HG03342 (cell line): ENCODE measurements around the gene RPS6KA5.

ENCODE experiments used
- ATAC-seq: cut with Tn5 transposase; IDR thresholded peaks from one replicate; pipeline ENCODE4 v1.9.1; 2021; ENCODE audit warnings: mild to moderate bottlenecking, moderate library complexity; ENCODE audit not compliant: unreplicated experiment

The RPS6KA5 gene

DNA sequence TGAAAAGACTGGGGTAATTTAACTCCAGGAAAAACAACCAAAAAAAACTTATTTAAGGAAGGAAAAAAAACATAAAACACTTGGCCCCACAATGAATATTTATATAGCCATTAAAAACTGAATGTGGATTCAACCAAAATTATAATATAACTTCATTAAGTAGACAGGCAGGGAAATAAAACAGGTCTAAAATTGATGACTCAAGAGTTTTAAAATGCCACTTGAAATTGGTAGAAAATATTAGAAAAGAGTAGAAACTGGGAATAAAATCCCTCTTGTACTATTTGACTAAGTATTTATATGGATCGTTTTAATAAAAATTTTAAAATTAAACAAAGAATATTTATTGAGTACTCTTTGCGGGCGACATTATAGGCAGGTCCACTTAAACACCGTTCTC lies 28.8 kb downstream of the RPS6KA5 start:
- no peak for ATAC-seq

- no peak for ATAC-seq
Measured at GRCh38 chr14:91029456-91030217, 30.8 kb downstream of the RPS6KA5 start.

DNA sequence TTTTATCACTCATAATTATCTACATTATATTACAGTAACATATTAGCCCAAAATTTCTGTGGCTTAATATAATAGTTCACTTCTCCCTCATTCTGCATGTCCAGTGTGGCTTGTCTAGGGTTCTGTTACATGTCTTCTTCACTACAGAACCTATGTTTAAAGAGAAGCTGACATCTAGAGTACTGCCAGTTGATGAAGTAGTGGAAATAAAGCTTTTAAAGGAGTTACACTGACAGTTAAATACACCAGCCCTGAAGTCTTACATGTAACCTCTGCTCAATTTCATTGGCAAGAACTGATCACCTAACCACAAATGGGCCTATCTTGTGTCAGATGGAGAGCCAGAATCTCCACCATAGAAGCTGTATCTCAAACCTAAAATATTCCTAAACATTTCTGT lies 32.9 kb downstream of the RPS6KA5 start:
- no peak for ATAC-seq

DNA sequence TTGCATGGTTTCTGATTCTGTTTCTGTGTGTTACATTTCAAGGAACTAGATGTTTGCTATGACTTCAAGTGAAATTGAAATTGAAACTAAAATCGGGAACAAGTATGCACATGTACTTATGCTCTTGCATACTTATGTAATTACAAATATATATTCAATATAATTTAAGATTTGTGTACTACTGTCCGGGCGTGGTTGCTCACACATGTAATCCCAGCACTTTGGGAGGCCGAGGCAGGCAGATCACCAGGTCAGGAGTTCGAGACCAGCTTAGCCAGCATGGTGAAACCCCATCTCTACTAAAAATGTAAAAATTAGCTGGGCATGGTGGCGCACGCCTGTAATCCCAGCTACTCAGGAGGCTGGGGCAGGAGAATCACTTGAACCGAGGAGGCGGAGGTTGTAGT lies 37.8 kb downstream of the RPS6KA5 start:
- ATAC-seq, result peak; percentile 94

- peak; percentile 54 for ATAC-seq
Measured at GRCh38 chr14:91021991-91022621, 38.3 kb downstream of the RPS6KA5 start.

DNA sequence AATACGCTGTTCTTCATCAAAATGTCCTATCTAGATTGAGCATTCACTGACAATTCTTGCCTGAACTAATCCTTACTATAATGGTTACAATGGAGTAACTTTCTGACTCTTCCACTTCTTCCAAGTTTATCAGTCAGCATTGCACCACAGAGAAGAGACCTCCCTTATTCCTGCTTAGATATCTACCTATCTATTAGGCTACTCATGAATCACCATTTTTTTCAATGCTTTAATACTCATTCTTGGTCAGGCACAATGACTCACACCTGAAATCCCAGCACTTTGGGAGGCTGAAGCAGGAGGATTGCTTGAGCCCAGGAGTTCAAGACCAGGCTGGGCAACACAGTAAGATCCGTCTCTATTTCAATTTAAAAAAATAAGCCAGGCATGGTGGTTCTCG lies 39.3 kb downstream of the RPS6KA5 start:
- ATAC-seq, result no peak

DNA sequence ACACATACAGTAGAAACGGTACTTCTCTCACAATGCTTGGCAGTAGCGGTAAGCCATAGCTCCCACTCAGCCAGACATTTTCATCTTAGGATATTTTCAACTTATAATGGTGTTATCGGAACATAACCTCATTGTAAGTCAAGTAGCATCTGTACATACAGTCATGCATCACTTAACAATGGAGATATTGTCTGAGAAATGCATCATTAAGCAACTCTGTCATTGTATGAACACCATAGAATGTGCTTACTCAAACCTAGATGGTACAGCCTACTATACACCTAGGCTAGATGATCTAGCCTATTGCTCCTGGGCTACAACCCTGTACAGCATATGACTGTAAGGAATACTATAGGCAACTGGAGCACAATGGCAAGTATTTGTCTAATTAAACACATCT lies 40.8 kb downstream of the RPS6KA5 start:
- no peak for ATAC-seq

DNA sequence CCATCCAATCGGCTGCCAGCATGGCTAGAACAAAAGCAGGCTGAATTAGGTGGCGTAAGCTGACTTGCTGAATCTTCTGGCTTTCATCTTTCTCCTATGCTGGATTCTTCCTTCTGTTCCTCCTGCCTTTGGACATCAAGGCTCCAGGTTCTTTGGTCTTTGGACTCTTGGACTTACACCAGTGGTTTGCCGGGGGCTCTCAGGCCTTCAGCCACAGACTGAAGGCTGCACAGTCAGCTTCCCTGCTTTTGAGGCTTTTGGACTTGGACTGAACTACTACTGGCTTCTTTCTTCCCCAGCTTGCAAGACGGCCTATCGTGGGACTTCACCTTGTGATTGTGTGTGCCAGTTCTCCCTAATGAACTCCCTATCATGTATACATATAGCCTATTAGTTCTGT lies 42.0 kb downstream of the RPS6KA5 start:
- ATAC-seq, result no peak

- ATAC-seq, result no peak
Measured at GRCh38 chr14:91016800-91017410, 43.5 kb downstream of the RPS6KA5 start.

DNA sequence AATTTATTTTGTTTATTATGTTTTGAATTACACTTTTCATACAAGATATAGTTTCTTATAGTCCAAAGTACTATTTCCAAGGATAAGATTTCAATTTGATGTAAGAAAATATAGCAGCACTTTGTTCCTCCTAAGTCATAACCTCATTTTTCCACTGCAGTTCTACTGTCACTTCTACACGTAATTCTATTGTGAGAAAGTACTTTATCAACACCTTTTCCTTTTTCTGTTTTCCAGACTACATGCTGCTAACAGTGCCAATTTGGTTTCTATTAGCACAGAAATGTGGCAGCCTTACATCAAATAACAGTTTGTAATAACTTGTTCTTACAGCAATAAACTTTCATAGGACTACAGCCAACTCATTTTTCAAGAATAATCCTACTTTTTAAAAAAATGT lies 45.0 kb downstream of the RPS6KA5 start:
- no peak for ATAC-seq

DNA sequence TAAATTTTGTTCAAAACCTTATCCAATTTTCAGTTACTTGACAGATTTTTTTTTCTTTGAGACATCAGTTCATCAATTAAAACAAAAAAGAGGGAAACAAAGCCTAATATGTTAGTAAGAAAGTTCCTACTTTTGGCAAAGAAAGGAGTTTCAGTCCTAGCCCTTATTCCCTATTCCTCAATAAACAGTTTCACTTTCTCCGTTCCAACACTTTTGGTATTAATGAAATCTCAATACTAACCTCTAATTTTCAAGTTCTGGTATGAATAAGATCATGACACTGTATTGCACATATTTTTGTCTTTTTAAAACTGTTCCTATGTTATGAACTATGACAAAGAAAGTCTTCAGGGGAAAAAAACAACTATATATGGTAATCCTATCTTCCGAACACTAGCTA lies 48.4 kb downstream of the RPS6KA5 start:
- no peak for ATAC-seq

DNA sequence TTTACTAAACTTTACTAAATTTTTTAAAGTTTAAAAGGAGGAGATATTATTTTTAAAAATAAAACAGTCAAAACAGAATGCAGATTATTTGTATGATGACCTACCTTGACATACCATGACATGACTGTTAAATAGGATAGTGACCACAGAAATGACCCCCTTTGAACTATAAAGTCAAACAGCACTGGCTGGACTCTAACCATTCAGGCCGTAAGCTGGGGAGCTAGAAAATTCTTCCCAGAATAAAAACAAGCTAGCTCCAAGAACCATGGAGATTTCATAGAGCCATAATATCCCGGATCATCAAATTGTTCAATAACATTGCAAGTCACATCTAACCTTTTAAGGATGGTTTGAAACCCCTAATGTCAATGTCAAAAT lies 50.3 kb downstream of the RPS6KA5 start:
- no peak for ATAC-seq

DNA sequence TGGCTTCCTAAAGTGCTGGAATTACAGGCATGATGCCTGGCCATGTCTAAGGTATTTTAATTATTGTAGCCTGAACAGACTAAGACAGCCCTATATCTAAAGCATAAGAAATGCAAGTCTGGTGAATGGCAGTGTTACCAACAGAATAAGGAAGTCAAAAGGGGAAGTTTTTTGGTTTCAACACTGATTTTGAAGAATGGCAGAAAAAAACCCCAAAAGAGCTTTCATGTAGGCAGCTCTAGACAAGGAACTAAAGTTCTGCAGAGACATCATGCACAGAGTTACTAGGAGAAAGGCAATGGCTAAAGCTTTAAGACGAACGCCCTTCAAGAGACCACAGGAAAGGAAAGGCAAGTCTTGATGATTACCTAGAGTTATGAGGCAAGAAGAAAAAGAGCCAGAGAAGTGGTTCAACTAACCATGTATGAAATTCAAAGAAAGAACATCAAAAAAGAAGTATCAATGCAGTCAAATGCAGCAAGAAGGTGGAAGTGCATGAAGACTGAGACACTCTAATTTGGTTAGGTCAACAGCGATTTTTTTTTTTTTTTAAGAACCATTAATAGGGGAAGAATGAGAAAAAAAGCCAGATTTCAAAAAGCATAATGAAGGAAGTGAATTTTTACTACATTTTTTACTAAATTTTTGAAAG lies 50.8 kb downstream of the RPS6KA5 start:
- ATAC-seq, result peak; percentile 91

DNA sequence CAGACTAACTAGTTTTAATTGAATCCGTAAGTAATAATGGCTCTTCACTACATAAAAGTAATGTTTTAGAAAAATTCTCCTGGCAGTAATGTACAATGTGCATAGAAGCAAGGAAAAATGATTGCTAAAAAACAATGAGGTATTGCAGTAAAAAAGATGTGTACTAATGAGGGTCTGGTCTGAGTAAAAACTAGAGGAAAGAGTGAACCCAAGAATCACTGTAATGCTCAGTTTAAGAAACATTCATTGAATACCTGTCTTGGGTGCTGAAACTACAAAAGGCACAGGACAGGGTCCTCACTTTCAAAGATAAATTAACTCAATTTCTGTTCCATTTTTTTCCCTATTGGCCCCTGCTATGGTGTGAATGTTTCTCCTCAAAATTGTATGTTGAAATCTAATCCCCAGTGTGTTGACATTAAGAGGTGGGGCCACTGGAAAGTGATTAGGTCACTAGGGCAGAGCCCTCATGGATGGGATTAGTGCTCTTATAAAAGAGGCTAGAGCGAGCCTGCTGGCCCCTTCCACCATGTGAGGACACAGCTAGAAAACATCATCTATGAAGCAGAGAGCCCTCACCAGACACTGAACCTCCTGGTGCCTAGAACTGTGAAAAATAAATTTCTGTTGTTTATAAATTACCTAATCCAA lies 51.6 kb downstream of the RPS6KA5 start:
- no peak for ATAC-seq

GRCh38 chr14:91005716-91006115 lies 54.7 kb downstream of the RPS6KA5 start:
- ATAC-seq, result no peak

DNA sequence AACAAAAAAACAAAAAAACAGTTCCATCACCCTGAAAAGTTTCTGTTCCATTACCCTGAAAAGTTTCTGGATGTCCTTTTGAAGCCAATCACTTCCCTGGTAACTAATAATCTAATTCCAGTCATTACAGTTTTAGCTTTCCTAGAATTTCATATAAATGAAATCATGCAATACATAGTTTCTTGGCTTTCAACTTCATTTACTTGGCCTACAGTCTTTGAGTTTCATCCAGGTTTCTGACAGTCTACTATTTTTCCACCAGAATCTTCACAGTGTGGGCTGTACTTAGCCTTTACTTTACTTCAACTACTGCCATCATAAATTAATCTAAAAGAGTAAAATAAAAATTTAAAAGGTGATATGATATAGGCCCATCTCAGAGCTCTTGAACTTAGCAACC lies 55.5 kb downstream of the RPS6KA5 start:
- no peak for ATAC-seq

DNA sequence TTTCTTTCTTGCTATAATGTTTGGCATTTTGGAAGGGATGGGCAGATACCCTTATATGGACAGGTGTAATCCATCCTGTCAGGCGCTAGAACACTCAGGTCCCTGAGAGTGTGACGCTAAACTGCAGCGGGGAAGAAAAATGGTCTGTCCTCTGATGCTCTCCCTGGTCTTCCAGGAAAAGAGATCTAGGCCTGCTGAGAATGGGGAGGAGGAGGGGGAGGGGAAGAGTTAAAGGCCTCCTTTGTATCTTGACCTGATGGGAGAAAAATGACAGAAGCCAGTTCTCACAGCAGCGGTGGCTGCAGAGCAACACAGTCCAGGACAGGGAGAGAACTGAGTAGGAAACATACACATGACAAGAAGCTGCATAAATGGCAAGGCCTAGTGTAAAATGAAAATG lies 61.1 kb downstream of the RPS6KA5 start:
- ATAC-seq, result no peak

DNA sequence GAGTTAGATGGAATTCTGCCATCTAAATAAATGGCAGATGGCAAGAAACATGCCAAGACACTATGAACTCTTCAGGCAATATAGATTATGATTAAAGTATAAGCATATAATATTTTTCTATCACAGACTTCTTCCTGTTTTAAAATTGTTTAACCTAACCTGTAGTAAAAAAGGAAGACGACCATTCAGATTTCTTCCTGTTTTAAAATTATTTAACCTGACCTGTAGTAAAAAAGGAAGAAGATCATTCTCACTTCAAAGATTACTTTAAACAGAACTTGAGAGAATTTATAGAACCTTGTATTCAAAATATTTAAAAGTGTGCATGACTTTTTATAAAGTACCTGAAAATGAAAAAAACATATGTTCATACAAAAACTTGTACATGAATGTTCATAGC lies 63.5 kb downstream of the RPS6KA5 start:
- no peak for ATAC-seq

DNA sequence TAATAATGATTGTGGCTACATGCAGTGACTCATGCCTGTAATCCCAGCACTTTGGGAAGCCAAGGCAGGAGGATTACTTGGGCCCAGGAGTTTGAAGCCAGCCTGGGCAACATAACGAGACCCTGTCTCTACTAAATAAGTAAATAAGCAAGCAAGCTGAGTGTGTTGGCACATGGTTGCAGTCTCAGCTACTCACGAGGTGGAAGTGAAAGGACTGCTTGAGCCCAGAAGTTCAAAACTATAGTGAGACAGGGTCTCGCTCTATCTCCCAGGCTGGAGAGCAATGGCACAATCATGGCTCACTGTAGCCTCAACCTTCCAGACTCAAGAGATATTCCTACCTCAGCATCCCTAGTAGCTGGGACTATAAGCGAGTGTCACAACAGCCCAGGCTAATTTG lies 64.7 kb downstream of the RPS6KA5 start:
- ATAC-seq, result no peak

DNA sequence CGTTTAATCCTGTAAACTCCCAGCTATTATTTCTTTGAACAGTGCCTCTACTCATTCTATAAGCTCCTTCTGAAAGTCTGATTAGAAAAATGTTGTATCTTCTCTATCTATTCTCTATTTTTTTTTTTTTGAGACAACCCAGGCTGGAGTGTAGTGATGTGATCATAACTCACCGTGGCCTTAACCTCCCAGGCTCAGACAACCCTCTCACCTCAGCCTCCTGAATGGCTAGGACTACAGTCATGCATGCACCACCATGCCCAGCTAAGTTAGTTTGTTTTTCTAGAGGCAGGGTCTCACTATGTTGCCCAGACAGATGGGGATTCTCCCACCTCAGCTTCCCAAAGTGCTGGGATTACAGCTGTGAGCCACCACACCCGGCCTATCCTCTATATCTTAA lies 66.6 kb downstream of the RPS6KA5 start:
- no peak for ATAC-seq

- ATAC-seq, result no peak
Measured at GRCh38 chr14:90991690-90992443, 68.6 kb downstream of the RPS6KA5 start.
